Gastrocnemius medialis (tissue), 4 donors: Measurements from ENCODE around the gene PGC. TPM values are rescaled to one million over a fixed set of nuclear protein-coding genes. Genes with fewer than 3 reads are reported as not detected.
A peak's percentile ranks its signal among the peaks of the same experiment; 100 is the strongest.

ENCODE experiments used
- ATAC-seq, 2 donors: fragments of 150-250 bp; one replicate each; pipeline ENCODE4 v1.9.1; 2016
- DNase-seq, 2 donors: peaks; one replicate each; pipeline ENCODE4 v3.0.0-alpha.2; 2019
- H3K27ac ChIP-seq, 4 donors: fragments of 200-600 bp; sonication (generic); 1 replicate in 1 of 4; 2 replicates in 3 of 4; pipeline ENCODE4 v1.5.1; 2016 to 2018; ENCODE audit warnings: mild to moderate bottlenecking in 2 of 4, moderate library complexity in 1 of 4
- H3K27me3 ChIP-seq, 3 donors: fragments of 200-600 bp; sonication (generic) in 2 of 3; 1 replicate in 1 of 3; 2 replicates in 2 of 3; pipeline versions ENCODE4 v1.5.1 to v1.6.0; 2016 to 2019; ENCODE audit warnings: mild to moderate bottlenecking in 1 of 3, moderate library complexity in 1 of 3
- H3K36me3 ChIP-seq, 2 donors: fragments of 200-600 bp; sonication (generic) in 1 of 2; one replicate each; pipeline ENCODE4 v1.5.1; 2017 to 2018
- H3K4me1 ChIP-seq, 2 donors: fragments of 200-600 bp; sonication (generic) in 1 of 2; one replicate each; pipeline ENCODE4 v1.5.1; 2016 to 2017; ENCODE audit warnings: mild to moderate bottlenecking in 2 of 2
- H3K4me3 ChIP-seq, 4 donors: fragments of 200-600 bp; sonication (generic) in 3 of 4; 1 replicate in 1 of 4; 2 replicates in 3 of 4; pipeline ENCODE4 v1.5.1; 2016 to 2019; ENCODE audit warnings: mild to moderate bottlenecking in 2 of 4
- H3K9me3 ChIP-seq, 3 donors: fragments of 200-600 bp; sonication (generic) in 2 of 3; 1 replicate in 1 of 3; 2 replicates in 2 of 3; pipeline ENCODE4 v1.5.1; 2016 to 2019
- POLR2A ChIP-seq, 2 donors: fragments of 450-650 bp; IDR thresholded peaks; one replicate each; pipeline ENCODE4 v1.6.1; 2017; ENCODE audit warnings: antibody characterized with exemption in 2 of 2, mild to moderate bottlenecking in 2 of 2, moderate library complexity in 2 of 2
- in situ Hi-C, 4 donors: fragments of 200-750 bp; cut with MboI; loops; one replicate each; pipeline versions ENCODE4 v1.15.0 to v1.8.0; 2017; ENCODE audit warnings: low sequenced_read_pairs in 4 of 4
- intact Hi-C: fragments of 100-400 bp; cut with DNase I; formaldehyde crosslinking; loops from one replicate; pipeline ENCODE4 v1.15.1; 2023; ENCODE audit warnings: low total_unique reads
- total RNA-seq, 4 donors: library from RNA; depleted of rRNA; stranded (reverse); fragments of >200 nt; gene quantifications; one replicate each; pipeline versions ENCODE4 v1.1.0 to v1.2.3, GENCODE V29; 2016
- TF ChIP-seq, protein P1 (sequence below), 5 experiments: fragments of 450-650 bp in 3 of 5; fragments of 200-600 bp in 2 of 5; sonication (generic) in 2 of 5; IDR thresholded peaks in 4 of 5; conservative IDR thresholded peaks in 1 of 5; 1 replicate in 4 of 5; 2 replicates in 1 of 5; pipeline ENCODE4 v1.5.1; 2016 to 2019; ENCODE audit warnings: antibody characterized with exemption in 5 of 5, mild to moderate bottlenecking in 3 of 5, moderate library complexity in 3 of 5

PGC gene
- total RNA-seq, 4 donors from 2014 or later, result not detected

DNA sequence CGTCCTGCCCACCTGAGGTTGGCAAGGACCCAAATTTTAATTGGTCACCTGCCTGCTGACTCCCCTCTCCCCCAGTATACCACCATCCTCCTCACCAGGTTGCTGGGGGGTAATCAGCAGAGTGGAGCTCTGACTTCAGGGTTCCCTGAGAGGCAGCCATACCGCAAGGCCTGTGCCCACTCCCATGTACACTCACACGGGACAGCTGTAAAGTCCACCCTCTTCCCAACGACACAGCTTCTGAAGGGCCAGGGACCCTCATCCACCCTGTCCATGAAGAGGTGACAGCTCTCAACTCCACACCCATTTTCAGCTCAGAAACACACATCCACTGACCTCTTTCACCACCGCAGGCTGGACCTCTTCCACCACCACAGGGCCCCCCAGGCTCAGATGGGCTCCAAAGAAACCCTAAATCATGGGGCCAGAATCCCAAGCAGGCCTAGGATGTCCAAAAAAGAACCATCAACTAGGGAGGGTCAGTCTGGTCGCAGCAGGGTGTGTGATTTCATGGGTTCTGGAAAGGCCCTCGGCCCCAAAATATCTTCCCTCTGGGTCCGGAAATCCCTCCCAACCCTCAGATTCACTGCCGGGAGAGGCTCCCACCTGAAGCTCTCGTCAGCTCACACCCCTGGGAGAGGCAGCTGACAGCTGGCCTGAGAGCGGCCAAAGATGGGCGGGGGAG is 41.7 kb downstream of the PGC start:
- no peaks in the 10 kb centered on the region for H3K36me3 ChIP-seq
- TF ChIP-seq, protein P1, sequence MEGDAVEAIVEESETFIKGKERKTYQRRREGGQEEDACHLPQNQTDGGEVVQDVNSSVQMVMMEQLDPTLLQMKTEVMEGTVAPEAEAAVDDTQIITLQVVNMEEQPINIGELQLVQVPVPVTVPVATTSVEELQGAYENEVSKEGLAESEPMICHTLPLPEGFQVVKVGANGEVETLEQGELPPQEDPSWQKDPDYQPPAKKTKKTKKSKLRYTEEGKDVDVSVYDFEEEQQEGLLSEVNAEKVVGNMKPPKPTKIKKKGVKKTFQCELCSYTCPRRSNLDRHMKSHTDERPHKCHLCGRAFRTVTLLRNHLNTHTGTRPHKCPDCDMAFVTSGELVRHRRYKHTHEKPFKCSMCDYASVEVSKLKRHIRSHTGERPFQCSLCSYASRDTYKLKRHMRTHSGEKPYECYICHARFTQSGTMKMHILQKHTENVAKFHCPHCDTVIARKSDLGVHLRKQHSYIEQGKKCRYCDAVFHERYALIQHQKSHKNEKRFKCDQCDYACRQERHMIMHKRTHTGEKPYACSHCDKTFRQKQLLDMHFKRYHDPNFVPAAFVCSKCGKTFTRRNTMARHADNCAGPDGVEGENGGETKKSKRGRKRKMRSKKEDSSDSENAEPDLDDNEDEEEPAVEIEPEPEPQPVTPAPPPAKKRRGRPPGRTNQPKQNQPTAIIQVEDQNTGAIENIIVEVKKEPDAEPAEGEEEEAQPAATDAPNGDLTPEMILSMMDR (IDR thresholded peaks at IDR 0.05 in 4 of 5, conservative IDR thresholded peaks at IDR 0.05 in 1 of 5), result no peak
- TF ChIP-seq POLR2A (IDR thresholded peaks at IDR 0.05), result no peak
- H3K4me1 ChIP-seq, result peaks cover 86 to 93% of the 10 kb centered on the region in 2 donors
- in situ Hi-C loops, result no loop called here
- ATAC-seq, result no peak
- intact Hi-C loops, result loop anchor here (5.0 to 10.0 kb wide), 2 partner anchors 79 to 253 kb away; partner anchors contain the start of genes PRICKLE4 and TOMM6
- peak overlapping the region in 3 of 4 donors; percentile 15 to 31 (median 28) for H3K4me3 ChIP-seq
- peak overlapping the region; percentile 94 to 98 (median 96) for H3K27ac ChIP-seq
- no peak for DNase-seq
- H3K27me3 ChIP-seq, result no peaks in the 10 kb centered on the region
- no peaks in the 10 kb centered on the region for H3K9me3 ChIP-seq

DNA sequence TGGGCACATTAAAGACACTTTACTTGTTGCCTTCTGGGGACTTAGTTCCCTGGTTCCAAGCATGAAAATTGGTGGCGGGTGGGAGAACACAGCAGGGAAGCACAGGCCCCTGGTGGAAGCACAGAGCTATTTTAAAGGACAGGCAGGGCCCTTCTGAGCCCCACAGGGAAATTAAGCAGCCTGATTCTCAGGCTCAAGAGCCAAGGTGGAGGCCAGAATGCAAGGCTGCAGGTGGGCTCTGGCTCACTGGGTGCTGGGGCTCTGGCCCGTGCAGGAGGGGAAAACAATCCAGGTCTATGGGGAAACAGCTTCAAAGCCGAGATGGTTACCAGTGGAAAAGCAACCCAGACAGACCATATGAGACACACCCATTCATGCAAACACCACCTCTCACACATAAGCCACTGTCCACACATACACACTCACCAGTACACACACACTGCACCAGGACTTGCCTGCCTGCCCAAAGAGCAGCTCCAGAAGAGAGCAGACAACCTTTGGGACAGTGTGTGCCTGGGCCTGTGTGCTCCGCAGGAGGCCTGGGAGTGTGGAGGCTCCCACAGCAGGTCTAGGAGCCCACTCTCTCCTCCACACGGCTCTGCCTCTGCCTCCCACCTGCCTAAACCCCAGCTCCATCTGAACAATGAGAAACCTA is 42.4 kb downstream of the PGC start:
- Histone ChIP-seq H3K27ac (peak overlapping the region; percentile 94 to 98 (median 96)), H3K36me3 (no peaks in the 10 kb centered on the region), H3K4me3 (peak overlapping the region in 2 of 4 donors; percentile 28 to 31), H3K27me3 (no peaks in the 10 kb centered on the region), H3K9me3 (no peaks in the 10 kb centered on the region), H3K4me1 (peaks cover 79 to 89% of the 10 kb centered on the region in 2 donors)
- ATAC-seq (no peak), DNase-seq (no peak)
- in situ Hi-C loops (loop anchor here in 1 of 4 donors (5.0 kb wide), 1 partner anchor 33 kb away; the partner anchor contains the start of gene TFEB), intact Hi-C loops (loop anchor here (5.0 to 10.0 kb wide), 2 partner anchors 80 to 252 kb away; partner anchors contain the start of genes PRICKLE4 and TOMM6)
- TF ChIP-seq, protein P1 (IDR thresholded peaks at IDR 0.05 in 4 of 5, conservative IDR thresholded peaks at IDR 0.05 in 1 of 5), result no peak
- TF ChIP-seq POLR2A (IDR thresholded peaks at IDR 0.05), result no peak

DNA sequence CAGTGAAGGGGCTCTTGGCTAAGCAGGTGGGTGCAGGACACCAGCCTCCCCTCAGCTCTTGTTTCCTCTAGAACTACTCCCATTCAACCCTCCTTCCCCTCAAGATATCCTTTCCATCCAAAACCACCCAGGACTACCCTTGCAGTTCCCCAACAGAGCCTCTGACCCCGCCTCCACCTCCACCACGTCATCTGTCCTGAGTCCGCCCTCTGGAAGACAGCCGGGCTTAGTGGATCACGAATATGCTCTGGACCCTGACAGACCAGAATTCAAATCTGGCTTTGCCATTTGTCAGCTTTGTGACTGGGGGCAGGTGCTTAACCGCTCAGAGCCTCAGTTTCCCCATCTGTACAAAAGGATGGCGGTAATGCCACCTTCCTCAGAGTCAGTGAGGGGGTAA is 43.2 kb downstream of the PGC start:
- DNase-seq (no peak), ATAC-seq (no peak)
- no peak overlapping the region for H3K4me3 ChIP-seq
- no peaks in the 10 kb centered on the region for H3K36me3 ChIP-seq
- no peaks in the 10 kb centered on the region for H3K9me3 ChIP-seq
- peak overlapping the region; percentile 94 to 98 (median 96) for H3K27ac ChIP-seq
- TF ChIP-seq POLR2A (IDR thresholded peaks at IDR 0.05), result no peak
- TF ChIP-seq, protein P1 (IDR thresholded peaks at IDR 0.05 in 4 of 5, conservative IDR thresholded peaks at IDR 0.05 in 1 of 5), result no peak
- H3K27me3 ChIP-seq, result no peaks in the 10 kb centered on the region
- peaks cover 71 to 88% of the 10 kb centered on the region in 2 donors for H3K4me1 ChIP-seq
- intact Hi-C loops, result loop anchor here (10.0 kb wide), 1 partner anchor 81 kb away; the partner anchor contains the start of genes PRICKLE4 and TOMM6
- in situ Hi-C loops, result loop anchor here in 1 of 4 donors (5.0 kb wide), 1 partner anchor 33 kb away; the partner anchor contains the start of gene TFEB

DNA sequence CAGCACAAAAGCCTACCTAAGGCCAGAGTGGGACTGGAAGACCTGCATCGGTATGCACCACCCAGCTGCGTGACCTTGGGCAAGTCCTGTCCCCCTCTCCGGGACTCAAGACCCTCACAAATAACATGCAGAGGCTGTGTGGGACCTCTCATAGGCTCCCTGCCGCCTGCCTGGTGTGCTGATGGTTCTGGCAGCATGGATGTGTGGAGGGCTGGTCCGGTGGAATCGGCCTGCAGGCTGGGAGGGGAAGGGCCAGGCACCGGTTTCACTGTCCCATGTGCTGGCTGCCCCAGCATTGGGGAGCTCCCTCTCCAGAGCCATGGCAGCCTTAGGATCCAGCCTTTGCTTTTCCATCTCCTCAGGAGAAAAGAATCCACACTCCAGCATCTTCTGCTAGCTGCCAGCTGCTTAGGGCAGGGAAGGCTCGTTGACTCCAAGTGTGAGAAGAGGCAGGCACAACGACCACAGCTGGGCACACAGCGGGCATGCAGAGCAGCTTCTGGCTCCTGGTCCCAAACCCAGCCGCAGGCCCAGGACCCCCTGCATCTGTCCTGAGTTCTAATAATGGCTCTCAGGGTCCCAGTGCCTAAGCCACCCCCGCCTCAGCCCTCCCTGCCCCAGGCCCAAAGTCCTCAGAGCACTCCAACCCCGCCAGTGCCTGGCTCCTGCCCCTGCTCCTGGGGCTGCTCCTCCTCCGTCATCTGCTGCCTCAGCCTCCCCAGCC is 44.3 kb downstream of the PGC start:
- Histone ChIP-seq H3K4me1 (peaks cover 67 to 86% of the 10 kb centered on the region in 2 donors), H3K9me3 (no peaks in the 10 kb centered on the region), H3K27ac (peak overlapping the region in 3 of 4 donors; percentile 27 to 94 (median 27)), H3K27me3 (no peaks in the 10 kb centered on the region), H3K4me3 (no peak overlapping the region), H3K36me3 (no peaks in the 10 kb centered on the region)
- intact Hi-C loops, result loop anchor here (10.0 kb wide), 1 partner anchor 82 kb away; the partner anchor contains the start of genes PRICKLE4 and TOMM6
- DNase-seq (no peak), ATAC-seq (no peak)
- in situ Hi-C loops, result loop anchor here in 1 of 4 donors (5.0 kb wide), 1 partner anchor 34 kb away; the partner anchor contains the start of gene TFEB
- no peak for TF ChIP-seq POLR2A (IDR thresholded peaks at IDR 0.05)
- TF ChIP-seq, protein P1 (IDR thresholded peaks at IDR 0.05 in 4 of 5, conservative IDR thresholded peaks at IDR 0.05 in 1 of 5), result no peak
